Transverse colon (tissue), 3 donors: Measurements from ENCODE around the gene ELP4.

ENCODE experiments used
- EP300 ChIP-seq: sonication (generic); formaldehyde crosslinking; IDR thresholded peaks from one replicate; pipeline ENCODE4 v1.6.1; 2017; ENCODE audit warnings: antibody characterized with exemption, low read depth
- POLR2A ChIP-seq: fragments of 450-650 bp; IDR thresholded peaks from one replicate; pipeline ENCODE4 v1.6.1; 2016; ENCODE audit warnings: antibody characterized with exemption, mild to moderate bottlenecking, moderate library complexity
- POLR2AphosphoS5 ChIP-seq, 3 donors: sonication (generic); formaldehyde crosslinking; IDR thresholded peaks; one replicate each; pipeline ENCODE4 v1.6.1; 2016; ENCODE audit warnings: antibody characterized with exemption in 3 of 3

GRCh38 chr11:31798057-31798553, 288.5 kb downstream of the ELP4 start:
- TF ChIP-seq EP300 (no peak), POLR2AphosphoS5 (IDR thresholded peaks at IDR 0.05) (no peak), POLR2A (no peak)
